ENCODE results near the gene PITX3. TPM values are rescaled to one million over a fixed set of nuclear protein-coding genes. Genes with fewer than 3 reads are reported as not detected.

PITX3 gene
- total RNA-seq, 4 donors from 2014 or later, result 0.30 TPM; not detected in 3

DNA sequence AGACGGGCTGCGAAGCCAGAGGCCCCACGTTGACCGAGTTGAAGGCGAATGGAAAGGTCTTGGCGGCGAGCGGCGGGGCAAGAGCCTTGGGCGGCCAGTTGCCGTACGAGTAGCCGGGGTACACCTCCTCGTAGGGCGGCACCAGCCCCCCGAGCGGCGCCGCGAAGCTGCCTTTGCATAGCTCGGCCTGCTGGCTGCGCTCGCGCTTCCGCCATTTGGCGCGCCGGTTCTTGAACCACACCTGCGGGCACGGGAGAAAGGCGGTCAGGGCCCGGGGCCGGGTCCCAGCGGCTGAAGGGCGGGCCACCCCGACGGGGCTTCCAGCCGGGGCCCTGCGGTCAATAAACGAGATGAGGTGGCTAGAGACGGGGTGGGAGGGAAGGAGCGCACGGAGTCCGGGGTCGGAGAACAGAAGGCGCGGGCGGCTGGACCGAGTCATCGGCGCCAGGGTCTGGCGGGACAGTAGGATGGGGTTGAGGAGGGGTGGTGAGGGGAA lies 10.4 kb downstream of the PITX3 start:
- Histone ChIP-seq H3K27me3 (peaks cover 90% of the 10 kb centered on the region), H3K4me1 (peaks cover 0 to 34% (median 23%) of the 10 kb centered on the region in 3 donors), H3K27ac (no peak overlapping the region), H3K36me3 (no peaks in the 10 kb centered on the region), H3K4me3 (peak overlapping the region; percentile 3 to 52), H3K9me3 (no peaks in the 10 kb centered on the region)
- TF ChIP-seq POLR2A (IDR thresholded peaks at IDR 0.05) (no peak), POLR2AphosphoS5 (IDR thresholded peaks at IDR 0.05) (no peak), CTCF (IDR thresholded peaks at IDR 0.05) (peak in 3 of 4 experiments; percentile 14 to 36 (median 23)), EP300 (IDR thresholded peaks at IDR 0.05) (no peak)
- no peak for ATAC-seq
- WGBS, 2 donors (ENCODE audit: low coverage in 1 of 2), result 0% methylated on average over 10 of the region's 52 CpGs; no CpG with 5 or more reads in 1 of the 2 donors

DNA sequence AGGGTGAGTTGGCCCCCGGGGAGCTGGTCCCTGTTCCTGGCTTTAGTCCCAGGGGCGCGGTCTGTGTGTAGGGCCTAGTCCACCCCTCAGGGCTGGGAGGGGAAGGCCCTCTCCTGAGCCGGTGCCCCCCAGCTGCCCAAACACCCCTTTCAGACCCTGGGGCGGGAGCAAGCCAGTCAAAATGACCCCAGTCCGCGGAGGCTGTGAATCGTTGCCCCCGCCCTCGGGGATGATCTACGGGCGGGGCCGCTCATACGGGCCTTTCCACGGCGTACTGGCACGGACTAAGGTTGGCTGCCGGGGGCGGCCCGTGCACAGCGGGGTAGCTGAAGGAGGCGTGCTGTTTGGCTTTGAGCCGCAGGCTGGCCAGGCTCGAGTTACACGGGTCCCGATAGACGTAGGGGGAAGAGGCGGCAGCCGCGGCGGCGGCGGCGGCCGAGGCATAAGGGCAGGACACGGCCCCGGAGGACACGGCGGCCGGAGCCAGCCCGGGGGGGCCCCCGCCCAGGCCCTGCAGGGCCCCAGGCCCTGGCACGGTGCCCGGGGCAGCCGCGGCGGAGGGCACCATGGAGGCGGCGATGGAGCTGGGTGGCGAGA lies 10.9 kb downstream of the PITX3 start:
- TF ChIP-seq POLR2A (IDR thresholded peaks at IDR 0.05) (no peak), CTCF (IDR thresholded peaks at IDR 0.05) (no peak), POLR2AphosphoS5 (IDR thresholded peaks at IDR 0.05) (no peak), EP300 (IDR thresholded peaks at IDR 0.05) (no peak)
- no peak overlapping the region for H3K27ac ChIP-seq
- H3K4me1 ChIP-seq, result peaks cover 0 to 39% (median 23%) of the 10 kb centered on the region in 3 donors
- H3K36me3 ChIP-seq, result no peaks in the 10 kb centered on the region
- peaks cover 84% of the 10 kb centered on the region for H3K27me3 ChIP-seq
- ATAC-seq, result no peak
- H3K9me3 ChIP-seq, result no peaks in the 10 kb centered on the region
- peak overlapping the region; percentile 3 to 52 for H3K4me3 ChIP-seq
- WGBS, 2 donors (ENCODE audit: low coverage in 1 of 2), result no CpG with 5 or more reads among the region's 50 CpGs

DNA sequence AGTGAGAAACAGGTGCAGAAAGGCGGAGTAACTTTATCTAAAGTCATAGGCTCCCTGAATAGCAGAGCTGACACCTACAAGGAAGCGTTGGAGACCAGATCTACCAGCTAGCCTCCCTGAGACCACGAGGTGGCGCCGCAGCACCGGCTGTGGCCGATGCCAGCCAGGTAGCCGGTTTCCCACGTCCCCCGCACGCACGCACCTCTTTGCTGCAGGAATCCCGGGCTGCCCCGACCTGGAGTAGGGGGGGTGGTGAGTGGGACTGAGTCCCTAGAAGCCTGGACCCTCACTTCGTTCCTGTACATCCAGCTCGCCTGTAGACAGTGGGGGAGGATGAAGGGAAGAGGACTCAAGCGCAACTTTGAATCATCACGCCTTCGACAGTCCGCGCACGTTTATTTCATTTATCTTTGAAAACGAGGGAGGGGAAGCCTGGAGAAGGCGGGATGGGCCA lies 11.5 kb downstream of the PITX3 start:
- peak; percentile 87 to 96 (median 92) for TF ChIP-seq CTCF (IDR thresholded peaks at IDR 0.05)
- TF ChIP-seq POLR2A (IDR thresholded peaks at IDR 0.05), result no peak
- peaks cover 0 to 44% (median 23%) of the 10 kb centered on the region in 3 donors for H3K4me1 ChIP-seq
- ATAC-seq, result peak; percentile 38
- peaks cover 79% of the 10 kb centered on the region for H3K27me3 ChIP-seq
- no peaks in the 10 kb centered on the region for H3K9me3 ChIP-seq
- H3K36me3 ChIP-seq, result no peaks in the 10 kb centered on the region
- peak overlapping the region in 1 of 2 donors; percentile 52 for H3K4me3 ChIP-seq
- H3K27ac ChIP-seq, result no peak overlapping the region
- WGBS, 2 donors (ENCODE audit: low coverage in 1 of 2), result 0 to 3% methylated on average over 5 to 9 of the region's 24 CpGs

GRCh38 chr10:102227050-102227449 lies 14.3 kb downstream of the PITX3 start:
- Histone ChIP-seq H3K4me3 (no peak overlapping the region), H3K9me3 (no peaks in the 10 kb centered on the region), H3K4me1 (peaks cover 0 to 44% (median 23%) of the 10 kb centered on the region in 3 donors), H3K27ac (no peak overlapping the region), H3K27me3 (peaks cover 51% of the 10 kb centered on the region), H3K36me3 (no peaks in the 10 kb centered on the region)
- TF ChIP-seq POLR2A (IDR thresholded peaks at IDR 0.05), result no peak
- no peak for TF ChIP-seq EP300 (IDR thresholded peaks at IDR 0.05)
- no peak for TF ChIP-seq CTCF (IDR thresholded peaks at IDR 0.05)
- TF ChIP-seq POLR2AphosphoS5 (IDR thresholded peaks at IDR 0.05), result no peak
- 60% methylated on average over 6 of the region's 8 CpGs; no CpG with 5 or more reads in 1 of the 2 donors for WGBS, 2 donors (ENCODE audit: low coverage in 1 of 2)
- ATAC-seq, result no peak

- TF ChIP-seq EP300 (IDR thresholded peaks at IDR 0.05), result no peak
- no peak for TF ChIP-seq CTCF (IDR thresholded peaks at IDR 0.05)
- TF ChIP-seq POLR2A (IDR thresholded peaks at IDR 0.05), result no peak
- no peak for TF ChIP-seq POLR2AphosphoS5 (IDR thresholded peaks at IDR 0.05)
- no peaks in the 10 kb centered on the region for H3K36me3 ChIP-seq
- peaks cover 0 to 39% (median 21%) of the 10 kb centered on the region in 3 donors for H3K4me1 ChIP-seq
- H3K27ac ChIP-seq, result peak overlapping the region in 3 of 4 donors; percentile 51 to 69 (median 64)
- H3K27me3 ChIP-seq, result peaks cover 49% of the 10 kb centered on the region
- peak overlapping the region in 1 of 2 donors; percentile 39 for H3K4me3 ChIP-seq
- H3K9me3 ChIP-seq, result no peaks in the 10 kb centered on the region
- WGBS, 2 donors (ENCODE audit: low coverage in 1 of 2), result 37 to 48% methylated on average over 2 to 5 of the region's 8 CpGs
- no peak for ATAC-seq
Observed at GRCh38 chr10:102226542-102226870, 14.8 kb downstream of the PITX3 start.

All from gastroesophageal sphincter (tissue), 4 donors.